Activated T-helper 17 cell treated with anti-CD3 and anti-CD28 coated beads, Interleukin-2, amount 50 U/mL, for 72 hours (primary cell): ENCODE measurements around the gene PTPRR. TPM values are rescaled to one million over a fixed set of nuclear protein-coding genes. Genes with fewer than 3 reads are reported as not detected.

ENCODE experiments used
- ATAC-seq: fragments of 150-1000 bp; cut with Tn5 transposase; replicated peaks from 2 replicates; pipeline ENCODE4 v1.10.0; 2021; ENCODE audit warnings: mild to moderate bottlenecking, moderate library complexity
- H3K27ac Mint-ChIP-seq: one replicate; pipeline ENCODE4 v1.8.0; 2022; ENCODE audit warnings: mixed read lengths
- H3K27me3 Mint-ChIP-seq: one replicate; pipeline ENCODE4 v1.8.0; 2022; ENCODE audit warnings: mixed read lengths
- H3K36me3 Mint-ChIP-seq: one replicate; pipeline ENCODE4 v1.8.0; 2022; ENCODE audit warnings: low read depth, mild to moderate bottlenecking, mixed read lengths
- H3K4me1 Mint-ChIP-seq: one replicate; pipeline ENCODE4 v1.8.0; 2022; ENCODE audit warnings: mixed read lengths
- H3K4me3 Mint-ChIP-seq: one replicate; pipeline ENCODE4 v1.8.0; 2022; ENCODE audit warnings: mild to moderate bottlenecking, mixed read lengths
- H3K9me3 Mint-ChIP-seq: one replicate; pipeline ENCODE4 v1.8.0; 2022; ENCODE audit warnings: mixed read lengths
- total RNA-seq, 2 donors: library from RNA; stranded (reverse); gene quantifications; one replicate each; pipeline ENCODE4 v1.2.3, GENCODE V29; 2022

Gene PTPRR
- total RNA-seq, 2 donors from 2014 or later = not detected

- no peaks in the 10 kb centered on the region for H3K27me3 Mint-ChIP-seq
- no peak overlapping the region for H3K4me3 Mint-ChIP-seq
- H3K27ac Mint-ChIP-seq = no peak overlapping the region
Measured at GRCh38 chr12:70880744-70881143, 39.8 kb downstream of the PTPRR start.

DNA sequence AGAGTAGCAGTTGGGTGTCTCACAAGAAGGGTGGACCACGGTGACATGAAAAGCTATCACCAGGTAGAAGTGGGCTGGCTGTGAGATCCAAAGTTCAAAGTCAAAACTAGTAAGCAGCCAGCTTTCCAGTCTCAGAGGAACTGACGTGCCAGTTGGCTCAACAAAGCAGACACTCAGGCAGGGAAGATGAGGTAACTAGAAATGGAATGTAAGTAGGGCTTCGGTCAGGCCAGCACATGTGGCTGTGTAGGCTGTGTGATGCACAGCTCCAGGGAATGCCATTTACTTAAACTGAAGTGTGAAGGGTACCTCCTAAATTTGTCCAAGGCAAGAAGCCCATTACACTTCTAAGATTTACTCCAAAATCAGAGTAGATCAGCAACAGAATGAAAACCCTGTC, 43.6 kb downstream of the PTPRR start:
- no peak overlapping the region for H3K4me3 Mint-ChIP-seq
- no peaks in the 10 kb centered on the region for H3K36me3 Mint-ChIP-seq
- H3K27ac Mint-ChIP-seq = no peak overlapping the region
- H3K27me3 Mint-ChIP-seq = no peaks in the 10 kb centered on the region
- H3K4me1 Mint-ChIP-seq = no peaks in the 10 kb centered on the region
- ATAC-seq = no peak
- H3K9me3 Mint-ChIP-seq = peaks cover 9% of the 10 kb centered on the region

More at GRCh38 chr12:70880744-70881143, 39.8 kb downstream of the PTPRR start:
- H3K36me3 Mint-ChIP-seq = no peaks in the 10 kb centered on the region
- H3K4me1 Mint-ChIP-seq = no peaks in the 10 kb centered on the region
- no peak for ATAC-seq
- peaks cover 7% of the 10 kb centered on the region for H3K9me3 Mint-ChIP-seq

- Mint-ChIP-seq H3K4me3 (no peak overlapping the region), H3K9me3 (peaks cover 6% of the 10 kb centered on the region), H3K27ac (no peak overlapping the region), H3K36me3 (no peaks in the 10 kb centered on the region), H3K27me3 (no peaks in the 10 kb centered on the region), H3K4me1 (no peaks in the 10 kb centered on the region)
- ATAC-seq = no peak
Measured at GRCh38 chr12:70875628-70876027, 44.9 kb downstream of the PTPRR start.

GRCh38 chr12:70854881-70855568, 65.5 kb downstream of the PTPRR start:
- Mint-ChIP-seq H3K27me3 (no peaks in the 10 kb centered on the region), H3K4me3 (no peak overlapping the region), H3K27ac (no peak overlapping the region), H3K9me3 (no peaks in the 10 kb centered on the region), H3K4me1 (no peaks in the 10 kb centered on the region), H3K36me3 (no peaks in the 10 kb centered on the region)
- no peak for ATAC-seq

- no peaks in the 10 kb centered on the region for H3K36me3 Mint-ChIP-seq
- no peak overlapping the region for H3K27ac Mint-ChIP-seq
- no peaks in the 10 kb centered on the region for H3K4me1 Mint-ChIP-seq
- no peaks in the 10 kb centered on the region for H3K27me3 Mint-ChIP-seq
- H3K4me3 Mint-ChIP-seq = no peak overlapping the region
- H3K9me3 Mint-ChIP-seq = no peaks in the 10 kb centered on the region
- no peak for ATAC-seq
Measured at GRCh38 chr12:70854138-70854537, 66.4 kb downstream of the PTPRR start.

DNA sequence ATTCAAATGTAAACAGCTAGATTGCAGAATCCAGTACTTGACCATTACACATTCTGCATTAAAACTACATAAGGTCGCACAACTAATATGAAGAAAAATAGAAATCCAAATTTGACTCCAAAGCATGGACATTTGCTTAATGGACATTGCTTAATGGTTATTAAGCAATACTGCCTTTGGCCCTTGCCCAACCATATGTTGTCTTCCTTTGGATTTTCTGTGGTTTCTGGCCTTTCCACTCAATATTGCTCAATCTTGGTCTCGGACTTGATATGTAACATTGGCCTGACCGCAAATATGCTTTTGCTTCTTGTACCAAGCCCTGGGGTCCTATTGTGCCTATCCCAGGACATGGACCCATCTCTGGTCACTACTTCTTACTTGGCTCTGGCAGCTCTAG, 67.2 kb downstream of the PTPRR start:
- Mint-ChIP-seq H3K9me3 (no peaks in the 10 kb centered on the region), H3K27ac (no peak overlapping the region), H3K4me1 (no peaks in the 10 kb centered on the region), H3K27me3 (no peaks in the 10 kb centered on the region), H3K4me3 (no peak overlapping the region), H3K36me3 (no peaks in the 10 kb centered on the region)
- ATAC-seq = no peak

GRCh38 chr12:70852416-70853150, 68.0 kb downstream of the PTPRR start:
- no peaks in the 10 kb centered on the region for H3K9me3 Mint-ChIP-seq
- no peak overlapping the region for H3K4me3 Mint-ChIP-seq
- no peaks in the 10 kb centered on the region for H3K36me3 Mint-ChIP-seq
- ATAC-seq = no peak
- H3K4me1 Mint-ChIP-seq = no peaks in the 10 kb centered on the region
- H3K27ac Mint-ChIP-seq = no peak overlapping the region
- no peaks in the 10 kb centered on the region for H3K27me3 Mint-ChIP-seq

DNA sequence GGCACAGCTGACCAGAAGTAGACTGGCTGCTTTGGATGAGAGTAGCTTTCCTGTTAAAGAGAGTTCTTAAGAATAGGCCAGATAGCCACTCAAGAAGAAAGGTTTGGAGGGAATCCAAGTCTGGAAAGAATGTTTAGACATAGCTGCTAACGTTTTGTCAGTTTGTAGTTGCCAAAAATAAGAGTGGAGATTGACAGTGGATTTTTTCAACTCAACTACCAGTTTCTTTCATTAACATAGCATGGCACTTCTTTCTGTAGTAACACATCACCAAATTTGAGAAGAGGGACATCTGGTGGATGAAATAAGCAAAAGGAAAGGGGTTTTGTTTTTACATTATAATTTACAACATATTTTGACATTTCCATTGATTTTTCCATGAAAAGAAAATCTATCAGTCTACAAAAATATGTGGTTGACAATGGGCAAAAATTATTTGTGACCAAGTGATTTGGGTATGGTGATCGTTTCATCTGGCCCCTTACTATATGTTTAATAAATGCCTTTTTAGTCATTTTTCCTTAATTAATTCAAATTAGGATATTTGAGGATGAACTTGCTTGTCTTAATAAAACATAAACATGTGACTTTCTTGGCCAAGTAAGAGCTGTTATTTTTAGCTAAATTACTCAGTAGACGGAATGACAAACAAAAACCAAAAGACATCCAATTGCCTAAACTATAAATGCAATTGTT, 71.1 kb downstream of the PTPRR start:
- Mint-ChIP-seq H3K36me3 (no peaks in the 10 kb centered on the region), H3K4me3 (no peak overlapping the region), H3K27me3 (no peaks in the 10 kb centered on the region), H3K27ac (no peak overlapping the region), H3K9me3 (no peaks in the 10 kb centered on the region), H3K4me1 (no peaks in the 10 kb centered on the region)
- ATAC-seq = no peak

GRCh38 chr12:70847871-70848270, 72.7 kb downstream of the PTPRR start:
- Mint-ChIP-seq H3K36me3 (no peaks in the 10 kb centered on the region), H3K9me3 (no peaks in the 10 kb centered on the region), H3K4me3 (no peak overlapping the region), H3K27me3 (no peaks in the 10 kb centered on the region), H3K27ac (no peak overlapping the region), H3K4me1 (no peaks in the 10 kb centered on the region)
- ATAC-seq = no peak

DNA sequence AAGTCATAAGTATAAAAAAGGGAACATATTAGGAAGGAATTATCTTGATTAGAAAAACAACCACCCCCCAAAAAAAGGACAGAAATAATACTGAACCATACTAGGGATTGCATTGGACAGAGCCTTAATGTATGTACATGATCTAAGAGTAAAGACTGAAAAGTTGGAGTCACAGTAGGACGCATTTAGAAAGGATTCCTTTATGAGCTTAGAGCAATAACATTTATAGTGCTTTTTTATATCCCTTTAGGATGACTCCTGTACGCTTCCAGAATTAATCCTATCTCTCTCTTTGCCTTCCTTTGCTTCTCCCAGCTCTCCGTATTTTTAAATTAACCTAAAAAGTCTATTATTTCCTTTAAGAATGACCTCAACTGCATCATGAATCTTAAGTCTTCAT, 75.3 kb downstream of the PTPRR start:
- H3K9me3 Mint-ChIP-seq = peaks cover 3% of the 10 kb centered on the region
- no peak for ATAC-seq
- H3K4me1 Mint-ChIP-seq = no peaks in the 10 kb centered on the region
- peaks cover 3% of the 10 kb centered on the region for H3K27me3 Mint-ChIP-seq
- no peaks in the 10 kb centered on the region for H3K36me3 Mint-ChIP-seq
- H3K4me3 Mint-ChIP-seq = no peak overlapping the region
- H3K27ac Mint-ChIP-seq = no peak overlapping the region

DNA sequence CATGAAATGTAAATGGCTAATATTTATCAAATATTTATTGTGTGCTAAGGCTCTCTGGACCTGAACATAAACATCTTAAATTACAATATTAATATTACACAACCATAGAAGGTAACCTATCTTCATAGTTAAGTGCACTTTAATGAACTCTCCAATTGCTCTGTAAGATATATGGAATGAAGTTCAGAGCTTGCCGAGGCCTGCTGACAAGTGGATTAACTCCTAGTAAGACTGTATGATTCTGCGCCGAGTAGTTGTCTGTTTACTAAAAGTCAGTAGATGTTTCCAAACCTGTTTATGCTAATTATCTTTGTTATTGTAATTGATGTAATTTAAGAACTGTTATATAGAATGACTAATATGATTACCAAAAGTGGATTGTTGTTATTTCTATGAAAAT, 77.2 kb downstream of the PTPRR start:
- no peak for ATAC-seq
- no peaks in the 10 kb centered on the region for H3K4me1 Mint-ChIP-seq
- H3K27me3 Mint-ChIP-seq = peaks cover 6% of the 10 kb centered on the region

GRCh38 chr12:70842942-70843341, 77.6 kb downstream of the PTPRR start:
- Mint-ChIP-seq H3K27ac (no peak overlapping the region), H3K36me3 (no peaks in the 10 kb centered on the region), H3K9me3 (peaks cover 3% of the 10 kb centered on the region), H3K4me1 (no peaks in the 10 kb centered on the region), H3K27me3 (peaks cover 6% of the 10 kb centered on the region), H3K4me3 (no peak overlapping the region)
- ATAC-seq = no peak

More for the DNA sequence above, 77.2 kb downstream of the PTPRR start:
- Mint-ChIP-seq H3K4me3 (no peak overlapping the region), H3K9me3 (peaks cover 3% of the 10 kb centered on the region), H3K27ac (no peak overlapping the region), H3K36me3 (no peaks in the 10 kb centered on the region)

DNA sequence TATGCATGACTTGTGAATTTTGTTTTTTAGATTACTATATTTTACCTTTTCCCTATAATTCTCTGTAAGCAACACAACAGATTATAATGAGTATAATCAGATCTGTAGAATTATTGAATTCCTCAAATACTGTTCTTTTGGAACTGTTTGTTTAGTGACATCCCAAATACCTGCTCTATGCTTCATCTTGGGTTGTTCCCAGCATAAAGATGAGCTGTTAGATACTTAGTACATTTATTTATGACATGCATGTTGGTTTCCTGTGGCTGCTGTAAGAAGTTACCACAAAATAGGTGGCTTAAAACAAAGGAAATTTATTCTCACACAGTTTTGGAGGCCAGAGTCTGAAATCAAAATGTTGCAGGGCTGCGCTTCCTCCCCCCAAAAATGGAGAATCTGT, 78.4 kb downstream of the PTPRR start:
- H3K9me3 Mint-ChIP-seq = peaks cover 3% of the 10 kb centered on the region
- no peaks in the 10 kb centered on the region for H3K4me1 Mint-ChIP-seq
- H3K36me3 Mint-ChIP-seq = no peaks in the 10 kb centered on the region
- ATAC-seq = no peak
- H3K27ac Mint-ChIP-seq = no peak overlapping the region
- no peak overlapping the region for H3K4me3 Mint-ChIP-seq
- H3K27me3 Mint-ChIP-seq = peaks cover 6% of the 10 kb centered on the region

DNA sequence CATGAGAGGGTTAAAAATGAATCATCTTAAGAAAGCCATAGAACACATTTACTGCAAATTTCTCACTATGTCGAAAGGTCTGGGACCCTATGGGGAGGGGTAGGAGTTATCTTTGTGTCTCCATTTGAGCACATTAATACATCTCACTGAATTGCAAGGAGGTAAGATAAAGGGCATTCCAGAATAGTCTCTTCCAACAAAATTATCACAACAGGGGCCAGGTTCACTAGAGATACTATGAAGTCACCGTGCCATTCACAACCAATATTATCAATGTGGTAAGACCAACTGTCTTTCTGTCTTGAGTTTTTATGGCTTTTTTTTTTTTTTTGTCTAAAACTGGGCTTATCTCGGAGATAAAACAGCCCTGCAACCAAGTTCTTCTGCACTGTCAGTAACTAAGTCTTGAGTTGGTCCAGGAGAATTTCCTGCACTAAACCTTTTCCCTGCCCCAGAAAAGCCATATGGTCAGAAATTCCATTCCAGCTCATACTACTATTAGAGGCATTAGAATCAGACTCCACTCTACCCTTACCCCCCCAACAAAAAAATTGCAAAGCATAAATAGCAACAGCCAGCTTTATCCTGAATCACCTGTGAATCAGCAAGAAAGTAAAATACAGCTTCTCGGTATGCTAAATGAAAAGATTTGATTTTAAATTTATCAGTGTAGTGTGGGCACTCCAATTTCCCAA, 79.7 kb downstream of the PTPRR start:
- Mint-ChIP-seq H3K4me3 (no peak overlapping the region), H3K27me3 (peaks cover 6% of the 10 kb centered on the region), H3K9me3 (peaks cover 3% of the 10 kb centered on the region), H3K4me1 (no peaks in the 10 kb centered on the region), H3K27ac (no peak overlapping the region), H3K36me3 (no peaks in the 10 kb centered on the region)
- ATAC-seq = no peak
